Mesendoderm (in vitro differentiated cells): ENCODE measurements around the gene TAS2R40.
A peak's percentile ranks its signal among the peaks of the same experiment; 100 is the strongest.
"Not testable (repeated sequence)": the region's sequence is repeated elsewhere in the genome, so short reads cannot be mapped to it uniquely, and the experiment has no call there.

Source experiments
- DNase-seq: peaks from one replicate; pipeline ENCODE4 v3.0.0; 2013
- H2AK5ac ChIP-seq: 2 replicates; pipeline ENCODE4 v1.6.1; 2013; ENCODE audit warnings: low read length, inconsistent platforms
- H2BK120ac ChIP-seq: 2 replicates; pipeline ENCODE4 v1.6.1; 2013; ENCODE audit warnings: low read depth, mild to moderate bottlenecking, low read length, moderate library complexity, mixed read lengths
- H2BK15ac ChIP-seq: replicated peaks from 2 replicates; pipeline ENCODE4 v1.6.1; 2013; ENCODE audit warnings: low read depth, mild to moderate bottlenecking, moderate library complexity
- H2BK5ac ChIP-seq: 2 replicates; pipeline ENCODE4 v1.6.1; 2013; ENCODE audit warnings: low read length, inconsistent platforms
- H3K18ac ChIP-seq: 2 replicates; pipeline ENCODE4 v1.6.1; 2013; ENCODE audit warnings: mild to moderate bottlenecking, low read length, mixed read lengths
- H3K23ac ChIP-seq: one replicate; pipeline ENCODE4 v1.6.1; 2013; ENCODE audit warnings: low read length
- H3K27ac ChIP-seq: 2 replicates; pipeline ENCODE4 v1.5.1; 2013; ENCODE audit warnings: low read depth, mild to moderate bottlenecking, inconsistent platforms, low read length, moderate library complexity
- H3K27me3 ChIP-seq: 2 replicates; pipeline ENCODE4 v1.6.1; 2013; ENCODE audit warnings: low read length, control low read depth, mild to moderate bottlenecking, inconsistent platforms; ENCODE audit not compliant: insufficient read depth, poor library complexity
- H3K36me3 ChIP-seq: 2 replicates; pipeline ENCODE4 v1.6.1; 2013; ENCODE audit warnings: low read length, inconsistent platforms; ENCODE audit not compliant: control insufficient read depth, insufficient read depth
- H3K4ac ChIP-seq: one replicate; pipeline ENCODE4 v1.6.1; 2013; ENCODE audit warnings: low read depth, mild to moderate bottlenecking, low read length, moderate library complexity
- H3K4me1 ChIP-seq: 2 replicates; pipeline ENCODE4 v1.6.1; 2013; ENCODE audit warnings: low read depth, low read length, inconsistent platforms; ENCODE audit not compliant: control insufficient read depth
- H3K4me2 ChIP-seq: 2 replicates; pipeline ENCODE4 v1.6.1; 2013; ENCODE audit warnings: low read length
- H3K4me3 ChIP-seq: 2 replicates; pipeline ENCODE4 v1.5.1; 2013; ENCODE audit warnings: mild to moderate bottlenecking, low read length
- H3K56ac ChIP-seq: one replicate; pipeline ENCODE4 v1.6.1; 2013; ENCODE audit warnings: low read length
- H3K79me1 ChIP-seq: 2 replicates; pipeline ENCODE4 v1.6.1; 2013; ENCODE audit warnings: low read length, inconsistent platforms
- H3K79me2 ChIP-seq: 2 replicates; pipeline ENCODE4 v1.6.1; 2013; ENCODE audit warnings: mild to moderate bottlenecking, low read length; ENCODE audit not compliant: control insufficient read depth, insufficient read depth
- H3K9ac ChIP-seq: 2 replicates; pipeline ENCODE4 v1.6.1; 2013; ENCODE audit warnings: low read length, inconsistent platforms
- H4K5ac ChIP-seq: one replicate; pipeline ENCODE4 v1.6.1; 2013; ENCODE audit warnings: low read length
- H4K8ac ChIP-seq: one replicate; pipeline ENCODE4 v1.6.1; 2013; ENCODE audit warnings: low read depth, mild to moderate bottlenecking, control low read depth, low read length, moderate library complexity
- WGBS: extraction: QIAGEN DNeasy Blood & Tissue Kit; methylation state at CpG from one replicate; pipeline ENCODE4 v1.1.7; 2013; ENCODE audit warnings: low lambda C conversion rate, missing lambda C conversion rate; ENCODE audit not compliant: insufficient coverage; ENCODE audit errors: extremely low coverage; 5-methylcytosine and 5-hydroxymethylcytosine counted together

Gene TAS2R40

DNA sequence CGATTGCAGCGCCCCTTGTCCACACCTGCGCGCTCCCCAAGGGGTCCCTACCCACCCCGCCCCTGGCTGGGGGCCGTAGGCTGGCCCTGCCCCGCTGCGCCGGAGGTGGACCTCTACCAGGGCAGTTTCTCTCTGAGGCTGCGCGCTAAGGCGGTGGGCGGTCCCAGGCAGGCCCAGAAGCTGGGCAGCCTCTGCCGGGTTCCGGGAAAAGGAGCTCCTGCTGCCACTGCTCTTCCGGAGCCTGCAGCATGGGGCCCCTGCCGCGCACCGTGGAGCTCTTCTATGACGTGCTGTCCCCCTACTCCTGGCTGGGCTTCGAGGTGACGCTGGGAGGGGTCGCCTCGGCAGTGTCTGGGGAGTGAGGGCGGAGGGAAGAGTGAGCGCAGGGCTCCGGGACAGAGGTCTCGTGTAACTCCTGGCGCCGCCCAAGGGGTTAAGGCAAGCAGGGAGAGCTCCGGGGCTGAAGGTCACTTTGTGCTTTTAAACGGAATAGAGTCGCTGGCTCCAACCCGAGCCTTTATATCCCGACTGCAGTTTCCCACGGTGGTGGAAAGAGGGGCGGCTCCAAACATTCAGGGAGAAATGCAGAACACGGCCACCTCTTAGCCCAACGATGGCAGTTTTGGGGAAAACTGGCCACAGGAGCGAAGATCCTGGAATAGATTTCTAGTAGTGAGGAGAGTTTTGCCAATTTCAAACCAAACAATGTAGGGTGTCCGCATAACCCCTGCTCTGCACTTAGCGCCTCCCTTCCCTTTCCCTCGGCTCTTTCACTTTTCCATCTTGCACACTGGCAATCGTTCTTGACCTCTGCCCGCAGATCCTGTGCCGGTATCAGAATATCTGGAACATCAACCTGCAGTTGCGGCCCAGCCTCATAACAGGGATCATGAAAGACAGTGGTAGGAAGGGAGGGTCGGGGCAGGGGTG, 41.7 kb downstream of the TAS2R40 start, which contains the start of gene GSTK1:
Gene GSTK1, plus strand, starts transcription at position 176 of the 930 bp plus-strand sequence. Its CDS starts 73 bp downstream, at position 249.
- Histone ChIP-seq H3K79me1 (no peaks in the 10 kb centered on the region), H2BK120ac (no peak within 1 kb of the TSS), H2AK5ac (no peak within 1 kb of the TSS), H3K4me1 (no peaks in the 10 kb centered on the region), H3K36me3 (no peaks in the 10 kb centered on the region), H4K8ac (peak within 1 kb of the TSS; percentile 57), H3K18ac (peak within 1 kb of the TSS; percentile 75), H4K5ac (no peak within 1 kb of the TSS), H3K9ac (peak within 1 kb of the TSS; percentile 95), H3K56ac (peak within 1 kb of the TSS; percentile 99), H3K4me3 (peak within 1 kb of the TSS; percentile 90), H3K4ac (peak within 1 kb of the TSS; percentile 66), H2BK15ac (no peak within 1 kb of the TSS), H3K23ac (no peak within 1 kb of the TSS), H3K4me2 (peak within 1 kb of the TSS; percentile 71), H3K79me2 (no peaks in the 10 kb centered on the region), H3K27me3 (no peaks in the 10 kb centered on the region), H2BK5ac (no peak within 1 kb of the TSS), H3K27ac (peak within 1 kb of the TSS; percentile 19)
- WGBS: no CpG with 5 or more reads among the region's 48 CpGs
- DNase-seq: peak; percentile 78

DNA sequence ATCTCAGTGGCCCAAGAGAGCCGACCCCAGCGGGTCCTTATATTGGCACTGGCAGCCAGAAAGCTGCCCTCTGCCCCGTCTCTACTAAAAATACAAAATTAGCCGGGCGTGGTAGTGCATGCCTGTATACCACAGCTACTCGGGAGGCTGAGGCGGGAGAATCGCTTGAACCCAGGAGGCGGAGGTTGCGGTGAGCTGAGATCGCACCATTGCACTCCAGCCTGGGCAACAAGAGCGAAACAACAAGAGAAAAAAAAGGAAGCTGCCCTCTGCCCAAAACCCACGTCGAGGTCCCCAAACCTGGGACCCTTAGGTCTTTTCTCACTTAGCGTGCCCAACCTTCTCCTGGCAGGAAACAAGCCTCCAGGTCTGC, 42.3 kb downstream of the TAS2R40 start:
- peak overlapping the region; percentile 95 for H3K9ac ChIP-seq
- not testable (repeated sequence) for H4K8ac ChIP-seq, H2BK120ac ChIP-seq, H3K4ac ChIP-seq, H2BK15ac ChIP-seq, H2BK5ac ChIP-seq, H3K23ac ChIP-seq, DNase-seq, H3K27ac ChIP-seq, H3K4me1 ChIP-seq, H3K18ac ChIP-seq, H3K4me2 ChIP-seq, H3K27me3 ChIP-seq, H4K5ac ChIP-seq, H3K79me1 ChIP-seq, H2AK5ac ChIP-seq, H3K79me2 ChIP-seq, H3K4me3 ChIP-seq, H3K36me3 ChIP-seq
- WGBS: no CpG with 5 or more reads among the region's 15 CpGs
- H3K56ac ChIP-seq: peak overlapping the region; percentile 99

DNA sequence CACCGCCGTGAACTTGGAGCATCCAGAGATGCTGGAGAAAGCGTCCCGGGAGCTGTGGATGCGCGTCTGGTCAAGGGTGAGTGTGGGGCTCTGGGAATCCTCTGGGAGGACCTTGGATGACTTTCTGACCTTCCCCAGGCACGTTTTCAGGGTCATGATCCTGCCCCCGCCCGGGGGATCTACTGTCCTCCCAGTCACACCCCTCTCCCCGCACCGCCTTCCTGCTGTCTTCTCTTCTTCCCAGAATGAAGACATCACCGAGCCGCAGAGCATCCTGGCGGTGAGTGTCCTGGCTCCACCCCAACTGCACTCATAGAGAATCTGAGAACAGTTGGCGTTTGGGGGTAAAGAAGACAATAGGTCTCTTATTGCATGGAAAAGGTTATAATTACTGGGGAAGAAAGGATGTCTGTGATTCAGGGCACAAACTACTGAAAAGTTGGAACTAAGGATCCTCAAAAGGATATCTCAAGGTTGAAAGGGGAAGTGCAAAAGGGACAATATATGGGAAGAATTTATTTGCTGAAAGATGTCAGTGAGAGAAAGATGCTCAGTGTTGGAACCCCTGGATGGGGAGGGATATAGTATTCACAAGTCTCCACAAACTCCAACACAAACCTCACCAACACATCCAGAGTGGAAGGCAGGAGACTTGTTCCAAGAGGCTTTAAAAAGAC, 43.3 kb downstream of the TAS2R40 start:
- H3K79me2 ChIP-seq: no peaks in the 10 kb centered on the region
- H3K27me3 ChIP-seq: no peaks in the 10 kb centered on the region
- H2AK5ac ChIP-seq: no peak overlapping the region
- H3K4ac ChIP-seq: no peak overlapping the region
- H4K8ac ChIP-seq: no peak overlapping the region
- H3K36me3 ChIP-seq: no peaks in the 10 kb centered on the region
- no peak overlapping the region for H3K27ac ChIP-seq
- no peak overlapping the region for H2BK120ac ChIP-seq
- no peak overlapping the region for H3K4me2 ChIP-seq
- H4K5ac ChIP-seq: no peak overlapping the region
- DNase-seq: no peak
- no CpG with 5 or more reads among the region's 15 CpGs for WGBS
- no peak overlapping the region for H3K18ac ChIP-seq
- no peak overlapping the region for H2BK15ac ChIP-seq
- no peak overlapping the region for H3K4me3 ChIP-seq
- H3K4me1 ChIP-seq: no peaks in the 10 kb centered on the region
- H2BK5ac ChIP-seq: no peak overlapping the region
- H3K56ac ChIP-seq: no peak overlapping the region
- H3K23ac ChIP-seq: no peak overlapping the region
- no peaks in the 10 kb centered on the region for H3K79me1 ChIP-seq
- H3K9ac ChIP-seq: no peak overlapping the region

DNA sequence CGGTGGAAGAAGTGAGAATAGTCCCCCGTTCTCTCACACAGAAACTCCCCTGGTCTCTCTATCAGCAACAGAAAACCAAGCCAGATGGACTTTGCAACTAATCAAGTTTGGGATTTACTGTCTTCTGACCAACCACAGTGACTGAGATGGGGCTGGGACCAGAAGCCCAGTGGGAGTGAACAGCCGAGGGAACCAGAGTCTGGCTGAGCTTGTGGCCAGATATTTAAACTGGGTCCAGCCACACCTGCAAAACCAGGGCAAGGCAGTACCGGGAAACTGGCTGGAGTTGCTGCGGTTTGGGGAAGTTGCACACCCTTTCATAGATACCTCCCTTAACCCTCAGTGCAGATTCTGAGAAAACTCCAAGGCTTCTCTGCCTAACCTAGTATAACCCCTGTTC, 47.4 kb downstream of the TAS2R40 start:
- H3K79me2 ChIP-seq: no peaks in the 10 kb centered on the region

DNA sequence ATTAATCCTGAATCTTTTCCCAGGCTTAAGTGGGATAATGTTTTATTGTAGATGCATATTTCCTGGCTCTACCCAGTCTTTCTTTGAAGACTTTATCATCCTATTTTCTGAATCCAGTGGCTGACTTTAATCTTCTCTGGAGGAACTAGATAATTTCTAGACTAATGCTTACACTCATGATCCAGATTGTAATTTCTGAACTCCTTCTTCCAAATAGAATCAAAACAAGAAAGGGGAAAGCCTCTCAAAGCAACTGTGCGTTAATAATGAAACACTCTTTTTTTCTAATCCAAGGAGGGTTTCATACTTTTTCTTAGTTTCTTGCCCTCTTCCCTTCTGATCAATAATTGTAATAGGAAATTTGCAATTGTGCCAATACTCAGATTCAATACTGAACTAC, 49.4 kb downstream of the TAS2R40 start:
- Histone ChIP-seq H3K4me2 (no peak overlapping the region), H3K36me3 (no peaks in the 10 kb centered on the region), H3K4me3 (no peak overlapping the region), H4K5ac (no peak overlapping the region), H3K27me3 (no peaks in the 10 kb centered on the region), H2BK5ac (no peak overlapping the region), H3K4me1 (no peaks in the 10 kb centered on the region), H2BK120ac (no peak overlapping the region), H3K18ac (no peak overlapping the region), H4K8ac (no peak overlapping the region), H3K79me1 (no peaks in the 10 kb centered on the region), H2BK15ac (no peak overlapping the region), H2AK5ac (no peak overlapping the region), H3K27ac (no peak overlapping the region), H3K9ac (no peak overlapping the region), H3K56ac (no peak overlapping the region), H3K79me2 (no peaks in the 10 kb centered on the region), H3K4ac (no peak overlapping the region), H3K23ac (no peak overlapping the region)
- DNase-seq: no peak
- WGBS: no CpG with 5 or more reads among the region's 1 CpG

More for the DNA sequence above, 47.4 kb downstream of the TAS2R40 start:
- Histone ChIP-seq H2AK5ac (no peak overlapping the region), H3K4me2 (no peak overlapping the region), H2BK5ac (no peak overlapping the region), H3K56ac (no peak overlapping the region), H3K27ac (no peak overlapping the region), H3K36me3 (no peaks in the 10 kb centered on the region), H3K4me1 (no peaks in the 10 kb centered on the region), H3K79me1 (no peaks in the 10 kb centered on the region), H4K5ac (no peak overlapping the region), H3K18ac (no peak overlapping the region), H4K8ac (no peak overlapping the region), H3K4me3 (no peak overlapping the region), H3K9ac (no peak overlapping the region), H2BK120ac (no peak overlapping the region), H3K4ac (no peak overlapping the region), H3K23ac (no peak overlapping the region), H2BK15ac (no peak overlapping the region), H3K27me3 (no peaks in the 10 kb centered on the region)
- WGBS: no CpG with 5 or more reads among the region's 5 CpGs
- no peak for DNase-seq
